HL-60 (cell line): ENCODE data around the gene OR1F1.
"Not testable (repeated sequence)": the region's sequence is repeated elsewhere in the genome, so short reads cannot be mapped to it uniquely, and the experiment has no call there.

Experiments used
- DNase-seq, 2 experiments: peaks; one replicate each; pipeline ENCODE4 v3.0.0-alpha.2; 2010 to 2020; ENCODE audit warnings: low read depth in 1 of 2, low spot score in 1 of 2
- H3K27ac ChIP-seq: fragments of 250-450 bp; sonication (Bioruptor Pico); replicated peaks from 2 replicates; pipeline ENCODE4 v1.5.1; 2020; ENCODE audit warnings: mild to moderate bottlenecking, moderate library complexity
- H3K27me3 ChIP-seq: fragments of 250-450 bp; sonication (Bioruptor Pico); 2 replicates; pipeline ENCODE4 v1.5.1; 2021; ENCODE audit warnings: mild to moderate bottlenecking, moderate library complexity; ENCODE audit not compliant: insufficient read depth, poor library complexity, severe bottlenecking
- H3K4me3 ChIP-seq: replicated peaks from 2 replicates; pipeline ENCODE4 v1.5.1; 2011; ENCODE audit warnings: mild to moderate bottlenecking, control low read depth, low read length; ENCODE audit not compliant: insufficient read depth
- CTCF ChIP-seq: IDR thresholded peaks from one replicate; pipeline ENCODE4 v1.5.1; 2011; ENCODE audit warnings: low read length, control low read depth, inconsistent platforms; ENCODE audit not compliant: insufficient read depth
- GABPA ChIP-seq: IDR thresholded peaks from 2 replicates; pipeline ENCODE4 v1.6.1; 2012; ENCODE audit warnings: low read depth
- POLR2AphosphoS5 ChIP-seq: IDR thresholded peaks from 2 replicates; pipeline ENCODE4 v1.6.1; 2012; ENCODE audit warnings: low read depth
- SPI1 ChIP-seq: IDR thresholded peaks from 2 replicates; pipeline ENCODE4 v1.6.1; 2012; ENCODE audit warnings: low read depth, mild to moderate bottlenecking, borderline replicate concordance
- TF ChIP-seq, protein P1 (sequence below): IDR thresholded peaks from 2 replicates; pipeline ENCODE4 v1.6.1; 2012; ENCODE audit warnings: low read depth; ENCODE audit not compliant: insufficient replicate concordance

Gene OR1F1

DNA sequence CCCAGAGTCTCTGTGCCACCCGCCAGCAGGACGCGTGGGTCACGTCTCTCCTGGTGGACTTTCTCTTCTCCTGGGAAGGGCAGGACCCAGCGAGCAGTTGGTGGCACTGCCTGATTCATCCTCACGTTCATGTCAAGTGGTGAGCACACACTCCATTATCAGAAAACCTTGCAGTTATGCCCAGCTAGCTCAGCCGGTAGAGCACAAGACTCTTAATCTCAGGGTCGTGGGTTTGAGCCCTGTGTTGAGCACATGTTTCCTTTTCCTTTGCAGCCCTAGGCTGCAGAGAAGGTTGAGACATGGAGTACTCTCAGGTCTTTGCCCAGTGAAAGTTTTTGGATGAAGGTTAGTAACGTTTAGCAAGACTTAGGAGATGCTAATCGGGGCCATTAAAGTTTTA lies 8.0 kb downstream of the OR1F1 start:
- no peak overlapping the region for H3K27ac ChIP-seq
- no peak for DNase-seq
- H3K4me3 ChIP-seq: no peak overlapping the region
- no peak for TF ChIP-seq GABPA
- no peak for TF ChIP-seq POLR2AphosphoS5
- no peak for TF ChIP-seq SPI1
- TF ChIP-seq, protein P1, sequence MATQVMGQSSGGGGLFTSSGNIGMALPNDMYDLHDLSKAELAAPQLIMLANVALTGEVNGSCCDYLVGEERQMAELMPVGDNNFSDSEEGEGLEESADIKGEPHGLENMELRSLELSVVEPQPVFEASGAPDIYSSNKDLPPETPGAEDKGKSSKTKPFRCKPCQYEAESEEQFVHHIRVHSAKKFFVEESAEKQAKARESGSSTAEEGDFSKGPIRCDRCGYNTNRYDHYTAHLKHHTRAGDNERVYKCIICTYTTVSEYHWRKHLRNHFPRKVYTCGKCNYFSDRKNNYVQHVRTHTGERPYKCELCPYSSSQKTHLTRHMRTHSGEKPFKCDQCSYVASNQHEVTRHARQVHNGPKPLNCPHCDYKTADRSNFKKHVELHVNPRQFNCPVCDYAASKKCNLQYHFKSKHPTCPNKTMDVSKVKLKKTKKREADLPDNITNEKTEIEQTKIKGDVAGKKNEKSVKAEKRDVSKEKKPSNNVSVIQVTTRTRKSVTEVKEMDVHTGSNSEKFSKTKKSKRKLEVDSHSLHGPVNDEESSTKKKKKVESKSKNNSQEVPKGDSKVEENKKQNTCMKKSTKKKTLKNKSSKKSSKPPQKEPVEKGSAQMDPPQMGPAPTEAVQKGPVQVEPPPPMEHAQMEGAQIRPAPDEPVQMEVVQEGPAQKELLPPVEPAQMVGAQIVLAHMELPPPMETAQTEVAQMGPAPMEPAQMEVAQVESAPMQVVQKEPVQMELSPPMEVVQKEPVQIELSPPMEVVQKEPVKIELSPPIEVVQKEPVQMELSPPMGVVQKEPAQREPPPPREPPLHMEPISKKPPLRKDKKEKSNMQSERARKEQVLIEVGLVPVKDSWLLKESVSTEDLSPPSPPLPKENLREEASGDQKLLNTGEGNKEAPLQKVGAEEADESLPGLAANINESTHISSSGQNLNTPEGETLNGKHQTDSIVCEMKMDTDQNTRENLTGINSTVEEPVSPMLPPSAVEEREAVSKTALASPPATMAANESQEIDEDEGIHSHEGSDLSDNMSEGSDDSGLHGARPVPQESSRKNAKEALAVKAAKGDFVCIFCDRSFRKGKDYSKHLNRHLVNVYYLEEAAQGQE: no peak
- TF ChIP-seq CTCF: no peak
- H3K27me3 ChIP-seq: peaks cover 7% of the 10 kb centered on the region

- not testable (repeated sequence) for H3K27ac ChIP-seq, DNase-seq, H3K4me3 ChIP-seq, H3K27me3 ChIP-seq
Observed at GRCh38 chr16:3197694-3198333, 9.8 kb downstream of the OR1F1 start.

DNA sequence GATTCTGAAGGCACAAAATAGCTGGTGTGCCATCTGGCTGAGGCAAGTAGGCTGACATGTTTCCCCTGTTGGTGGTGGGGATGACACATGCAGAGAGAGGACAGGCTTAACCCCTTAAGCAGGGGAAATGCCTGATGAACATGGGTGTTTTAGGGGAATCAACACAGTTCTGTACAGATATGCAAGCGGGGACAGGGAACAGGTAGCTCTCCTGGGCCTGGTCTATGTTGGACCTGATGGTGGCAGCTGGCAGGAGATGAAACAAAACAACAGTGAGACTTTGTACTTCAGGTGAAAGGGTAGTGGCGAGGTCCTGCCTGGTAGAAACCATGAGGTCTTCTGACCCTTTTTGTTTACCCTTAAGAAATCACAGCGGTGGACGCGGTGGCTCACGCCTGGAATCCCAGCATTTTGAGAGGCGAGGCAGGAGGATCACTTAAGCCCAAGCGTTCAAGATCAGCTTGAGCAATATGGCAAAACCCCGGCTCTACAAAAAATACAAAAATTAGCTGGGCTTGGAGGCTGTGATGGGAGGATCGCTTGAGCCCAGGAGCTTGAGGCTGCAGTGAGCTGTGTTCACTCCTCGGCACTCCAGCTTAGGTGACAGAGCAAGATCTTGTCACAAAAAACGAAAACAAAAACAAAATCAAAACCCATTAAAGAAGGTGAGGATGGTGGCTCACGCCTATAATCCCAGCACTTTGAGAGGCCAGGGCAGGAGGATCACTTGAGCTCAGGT lies 10.5 kb downstream of the OR1F1 start:
- Histone ChIP-seq H3K27me3 (peaks cover 2% of the 10 kb centered on the region), H3K4me3 (no peak overlapping the region), H3K27ac (no peak overlapping the region)
- DNase-seq: no peak
- no peak for TF ChIP-seq GABPA
- TF ChIP-seq, protein P1: no peak
- TF ChIP-seq POLR2AphosphoS5: no peak
- TF ChIP-seq CTCF: no peak
- TF ChIP-seq SPI1: no peak

- TF ChIP-seq GABPA: no peak
- TF ChIP-seq, protein P1: no peak
- no peak for TF ChIP-seq CTCF
- no peak for TF ChIP-seq SPI1
- no peak for TF ChIP-seq POLR2AphosphoS5
- Histone ChIP-seq H3K4me3 (no peak overlapping the region), H3K27ac (no peak overlapping the region), H3K27me3 (no peaks in the 10 kb centered on the region)
- no peak for DNase-seq
Observed at GRCh38 chr16:3202903-3203539, 15.0 kb downstream of the OR1F1 start.

GRCh38 chr16:3205939-3206338 lies 17.9 kb downstream of the OR1F1 start:
- H3K27ac ChIP-seq, H3K4me3 ChIP-seq, DNase-seq, H3K27me3 ChIP-seq: not testable (repeated sequence)
